ENCODE results near the gene UBP1.
"Not testable (repeated sequence)": the region's sequence is repeated elsewhere in the genome, so short reads cannot be mapped to it uniquely, and the experiment has no call there.

UBP1 gene

GRCh38 chr3:33358172-33358781 lies 81.9 kb downstream of the UBP1 start:
- no peak overlapping the region for H3K27ac ChIP-seq
- H3K36me3 ChIP-seq (ENCODE audit: insufficient read depth, low read length) = no peaks in the 10 kb centered on the region
- TF ChIP-seq EZH2 (IDR thresholded peaks at IDR 0.05) = no peak
- no peak for TF ChIP-seq FOXP2 (optimal IDR thresholded peaks at IDR 0.05; ENCODE audit: control extremely low read depth, extremely low read length, insufficient read depth)
- no peak for TF ChIP-seq POLR2AphosphoS5 (IDR thresholded peaks at IDR 0.05; ENCODE audit: borderline replicate concordance, low read depth, low read length)
- H3K4me3 ChIP-seq = no peak overlapping the region
- DNase-seq (ENCODE audit: low read depth, low spot score) = no peak
- no peak overlapping the region for H3K9ac ChIP-seq (ENCODE audit: insufficient read length)
- no peaks in the 10 kb centered on the region for H3K9me3 ChIP-seq (ENCODE audit: low read depth, low read length)

- Histone ChIP-seq H3K4me3 (no peak overlapping the region), H3K9ac (ENCODE audit: insufficient read length) (no peak overlapping the region), H3K36me3 (ENCODE audit: insufficient read depth, low read length) (no peaks in the 10 kb centered on the region), H3K27ac (no peak overlapping the region), H3K9me3 (ENCODE audit: low read depth, low read length) (no peaks in the 10 kb centered on the region)
- DNase-seq (ENCODE audit: low read depth, low spot score) = no peak
- TF ChIP-seq EZH2 (IDR thresholded peaks at IDR 0.05) = no peak
- no peak for TF ChIP-seq POLR2AphosphoS5 (IDR thresholded peaks at IDR 0.05; ENCODE audit: borderline replicate concordance, low read depth, low read length)
- TF ChIP-seq FOXP2 (optimal IDR thresholded peaks at IDR 0.05; ENCODE audit: control extremely low read depth, extremely low read length, insufficient read depth) = no peak
Observed at GRCh38 chr3:33355611-33356010, 84.6 kb downstream of the UBP1 start.

- H3K4me3 ChIP-seq = no peak overlapping the region
- no peak overlapping the region for H3K27ac ChIP-seq
- H3K36me3 ChIP-seq (ENCODE audit: insufficient read depth, low read length) = no peaks in the 10 kb centered on the region
- TF ChIP-seq POLR2AphosphoS5 (IDR thresholded peaks at IDR 0.05; ENCODE audit: borderline replicate concordance, low read depth, low read length) = no peak
- no peak for TF ChIP-seq EZH2 (IDR thresholded peaks at IDR 0.05)
- TF ChIP-seq FOXP2 (optimal IDR thresholded peaks at IDR 0.05; ENCODE audit: control extremely low read depth, extremely low read length, insufficient read depth) = no peak
- no peak overlapping the region for H3K9ac ChIP-seq (ENCODE audit: insufficient read length)
- no peaks in the 10 kb centered on the region for H3K9me3 ChIP-seq (ENCODE audit: low read depth, low read length)
- no peak for DNase-seq (ENCODE audit: low read depth, low spot score)
Observed at GRCh38 chr3:33339758-33340157, 100.4 kb downstream of the UBP1 start.

- DNase-seq (ENCODE audit: low read depth, low spot score); H3K9ac ChIP-seq (ENCODE audit: insufficient read length); H3K4me3 ChIP-seq; H3K27ac ChIP-seq; H3K36me3 ChIP-seq (ENCODE audit: insufficient read depth, low read length); H3K9me3 ChIP-seq (ENCODE audit: low read depth, low read length): not testable (repeated sequence)
Observed at GRCh38 chr3:33338936-33339465, 101.2 kb downstream of the UBP1 start.

All from SK-N-MC (cell line).